ENCODE measurements around the gene PRDM2. TPM values are rescaled to one million over a fixed set of nuclear protein-coding genes. Genes with fewer than 3 reads are reported as not detected.

PRDM2 gene
- total RNA-seq, result 10 to 100 TPM; 34.6 to 53.2 (median 37.3) TPM
- 10 to 100 TPM in 1 of 3 donors, 1 to 10 TPM in 2; 6.7 to 20.1 (median 9.0) TPM for polyA plus RNA-seq

DNA sequence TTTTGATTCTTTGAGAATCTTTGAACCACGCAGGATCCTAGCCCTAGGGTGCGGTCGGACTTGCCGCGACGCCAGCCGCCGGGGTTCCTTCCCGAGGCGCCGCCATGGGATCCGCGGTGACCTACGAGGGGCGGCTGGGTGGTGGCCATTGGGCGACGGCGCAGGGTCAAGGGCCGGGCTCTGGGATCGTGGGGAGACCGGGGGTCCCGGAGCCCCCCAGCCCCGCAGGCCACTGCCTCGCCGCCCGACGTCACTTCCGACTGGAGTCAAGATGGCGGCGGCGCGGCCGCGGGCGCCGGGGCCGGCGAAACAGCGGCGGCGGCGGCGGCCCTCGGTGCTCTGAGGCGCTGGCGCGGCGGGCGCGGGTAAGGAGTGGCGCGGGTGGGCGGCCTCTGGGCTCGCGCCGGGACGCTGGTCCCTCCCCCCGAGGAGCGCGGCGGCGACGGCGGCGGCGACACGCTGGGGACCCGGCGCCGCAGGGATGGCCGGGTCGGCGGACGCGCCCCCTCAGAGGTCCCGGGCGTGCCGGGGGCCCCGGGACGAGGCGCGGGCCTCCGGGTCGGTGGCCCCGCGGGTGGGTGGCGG lies at the start of gene PRDM2:
PRDM2 (plus strand) TSS at position 253 of the 585 bp plus-strand sequence. CDS start 15,418 bp downstream, outside the sequence.
- TF ChIP-seq POLR2A (IDR thresholded peaks at IDR 0.05) (no peak), POLR2AphosphoS5 (IDR thresholded peaks at IDR 0.05) (no peak), CTCF (IDR thresholded peaks at IDR 0.05) (no peak), EP300 (IDR thresholded peaks at IDR 0.05) (no peak)
- H3K27me3 ChIP-seq, result no peaks in the 10 kb centered on the region
- peak; percentile 68 for DNase-seq
- H3K4me3 ChIP-seq, result peak within 1 kb of the TSS; percentile 76 to 89 (median 79)
- no peaks in the 10 kb centered on the region for H3K36me3 ChIP-seq
- no peaks in the 10 kb centered on the region for H3K9me3 ChIP-seq
- intact Hi-C loops (cut with DNase I), result loop anchor here (1.0 kb wide), 1 partner anchor 49 kb away; no protein-coding TSS in a partner anchor
- WGBS, 2 donors, result 0 to 1% methylated on average over 87 of the region's 87 CpGs
- peak within 1 kb of the TSS; percentile 92 to 95 (median 93) for H3K27ac ChIP-seq
- peaks cover 2 to 27% (median 12%) of the 10 kb centered on the region in 4 donors for H3K4me1 ChIP-seq

DNA sequence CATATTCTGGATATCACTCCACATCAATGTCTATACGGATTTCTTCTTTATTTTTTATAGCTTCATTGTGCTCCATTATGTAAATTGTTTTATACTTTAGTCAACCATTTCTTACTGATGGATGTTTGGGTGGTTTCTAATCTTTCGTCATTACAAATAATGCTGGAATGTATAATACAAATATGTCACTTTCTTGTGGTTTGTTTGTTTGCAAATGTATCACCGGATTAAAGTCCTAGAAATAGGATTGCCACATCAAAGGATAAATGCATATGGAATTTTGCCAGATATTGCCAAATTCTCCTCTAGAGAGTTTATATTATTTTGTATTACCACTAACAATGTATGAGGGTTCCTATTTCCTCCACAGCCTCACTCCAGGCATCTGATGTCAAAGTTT lies 48.7 kb upstream of the PRDM2 start:
- intact Hi-C loops (cut with DNase I), result no loop called here
- no peaks in the 10 kb centered on the region for H3K36me3 ChIP-seq
- no peaks in the 10 kb centered on the region for H3K9me3 ChIP-seq
- H3K27me3 ChIP-seq, result no peaks in the 10 kb centered on the region
- WGBS, 2 donors, result 40 to 71% methylated on average over 3 of the region's 3 CpGs
- no peaks in the 10 kb centered on the region for H3K4me1 ChIP-seq
- no peak overlapping the region for H3K27ac ChIP-seq
- TF ChIP-seq POLR2A (IDR thresholded peaks at IDR 0.05), result no peak
- no peak for TF ChIP-seq CTCF (IDR thresholded peaks at IDR 0.05)
- TF ChIP-seq POLR2AphosphoS5 (IDR thresholded peaks at IDR 0.05), result no peak
- TF ChIP-seq EP300 (IDR thresholded peaks at IDR 0.05), result no peak
- DNase-seq, result no peak
- H3K4me3 ChIP-seq, result no peak overlapping the region

GRCh38 chr1:13652238-13652637 lies 47.8 kb upstream of the PRDM2 start:
- Histone ChIP-seq H3K4me3 (no peak overlapping the region), H3K27me3 (no peaks in the 10 kb centered on the region), H3K27ac (no peak overlapping the region), H3K36me3 (no peaks in the 10 kb centered on the region), H3K9me3 (no peaks in the 10 kb centered on the region), H3K4me1 (no peaks in the 10 kb centered on the region)
- intact Hi-C loops (cut with DNase I), result no loop called here
- DNase-seq, result no peak
- 92 to 96% methylated on average over 1 of the region's 1 CpG for WGBS, 2 donors
- no peak for TF ChIP-seq EP300 (IDR thresholded peaks at IDR 0.05)
- TF ChIP-seq POLR2AphosphoS5 (IDR thresholded peaks at IDR 0.05), result no peak
- TF ChIP-seq POLR2A (IDR thresholded peaks at IDR 0.05), result no peak
- no peak for TF ChIP-seq CTCF (IDR thresholded peaks at IDR 0.05)

GRCh38 chr1:13661539-13661938 lies 38.4 kb upstream of the PRDM2 start:
- H3K27me3 ChIP-seq, result no peaks in the 10 kb centered on the region
- TF ChIP-seq POLR2A (IDR thresholded peaks at IDR 0.05) (no peak), CTCF (IDR thresholded peaks at IDR 0.05) (no peak), POLR2AphosphoS5 (IDR thresholded peaks at IDR 0.05) (no peak), EP300 (IDR thresholded peaks at IDR 0.05) (no peak)
- no peak overlapping the region for H3K4me3 ChIP-seq
- no peak for DNase-seq
- WGBS, 2 donors, result 77 to 84% methylated on average over 5 of the region's 5 CpGs
- H3K9me3 ChIP-seq, result no peaks in the 10 kb centered on the region
- H3K27ac ChIP-seq, result peak overlapping the region in 3 of 4 donors; percentile 12 to 69 (median 34)
- no peaks in the 10 kb centered on the region for H3K36me3 ChIP-seq
- intact Hi-C loops (cut with DNase I), result loop anchor here (10.0 kb wide), 1 partner anchor 1383 kb away; no protein-coding TSS in a partner anchor
- H3K4me1 ChIP-seq, result peaks cover 0 to 15% (median 4%) of the 10 kb centered on the region in 4 donors

All from sigmoid colon (tissue), 7 donors.